H7 (cell line): ENCODE results near the gene CLTCL1. TPM values are rescaled to one million over a fixed set of nuclear protein-coding genes. Genes with fewer than 3 reads are reported as not detected.
"Not testable (repeated sequence)": the region's sequence is repeated elsewhere in the genome, so short reads cannot be mapped to it uniquely, and the experiment has no call there.

Experiments
- DNase-seq: peaks from one replicate; pipeline ENCODE4 v3.0.0; 2012
- H3K27me3 ChIP-seq: 2 replicates; pipeline ENCODE4 v1.6.0; 2011; ENCODE audit warnings: mild to moderate bottlenecking, low read length; ENCODE audit not compliant: control insufficient read depth, insufficient read depth
- H3K36me3 ChIP-seq: replicated peaks from 2 replicates; pipeline ENCODE4 v1.5.1; 2011; ENCODE audit warnings: low read length; ENCODE audit not compliant: control insufficient read depth, insufficient read depth
- H3K4me3 ChIP-seq: 2 replicates; pipeline ENCODE4 v1.5.1; 2011; ENCODE audit warnings: low read depth, mild to moderate bottlenecking, control low read depth, low read length, moderate library complexity; ENCODE audit not compliant: insufficient read depth
- total RNA-seq: library from RNA; depleted of rRNA; stranded (reverse); fragments of >200 nt; shearing (Covaris generic); gene quantifications from 2 replicates; pipeline ENCODE4 v1.2.3, GENCODE V29; 2014

CLTCL1 gene
- total RNA-seq, 1 experiment from 2014 or later: 10.3 TPM

GRCh38 chr22:19275919-19276600 is 15.5 kb downstream of the CLTCL1 start:
- Histone ChIP-seq H3K27me3 (no peaks in the 10 kb centered on the region), H3K4me3 (no peak overlapping the region), H3K36me3 (no peaks in the 10 kb centered on the region)
- DNase-seq: no peak

GRCh38 chr22:19275513-19275912 is 16.0 kb downstream of the CLTCL1 start:
- DNase-seq: no peak
- no peak overlapping the region for H3K4me3 ChIP-seq
- H3K27me3 ChIP-seq: no peaks in the 10 kb centered on the region
- no peaks in the 10 kb centered on the region for H3K36me3 ChIP-seq

DNA sequence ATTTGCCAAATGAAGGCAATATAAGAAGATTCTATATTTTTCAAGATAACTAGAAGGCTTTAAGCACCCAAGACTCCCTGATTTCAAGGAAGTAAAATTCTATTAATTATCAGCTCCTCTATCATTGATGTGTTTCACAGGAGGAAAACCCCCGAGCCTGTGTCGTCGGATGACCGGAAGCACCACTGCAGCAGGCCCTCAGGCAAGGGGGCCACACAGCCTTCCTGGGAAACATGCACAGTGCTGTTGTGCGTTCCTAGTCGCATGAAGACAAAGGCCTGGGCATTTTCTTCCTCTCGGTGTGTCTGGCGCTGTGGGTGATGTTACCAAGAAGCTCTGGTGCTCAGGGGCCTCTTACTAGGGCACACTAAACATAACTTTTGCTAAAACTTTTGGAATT is 16.4 kb downstream of the CLTCL1 start:
- Histone ChIP-seq H3K4me3 (no peak overlapping the region), H3K36me3 (no peaks in the 10 kb centered on the region), H3K27me3 (no peaks in the 10 kb centered on the region)
- DNase-seq: no peak

DNA sequence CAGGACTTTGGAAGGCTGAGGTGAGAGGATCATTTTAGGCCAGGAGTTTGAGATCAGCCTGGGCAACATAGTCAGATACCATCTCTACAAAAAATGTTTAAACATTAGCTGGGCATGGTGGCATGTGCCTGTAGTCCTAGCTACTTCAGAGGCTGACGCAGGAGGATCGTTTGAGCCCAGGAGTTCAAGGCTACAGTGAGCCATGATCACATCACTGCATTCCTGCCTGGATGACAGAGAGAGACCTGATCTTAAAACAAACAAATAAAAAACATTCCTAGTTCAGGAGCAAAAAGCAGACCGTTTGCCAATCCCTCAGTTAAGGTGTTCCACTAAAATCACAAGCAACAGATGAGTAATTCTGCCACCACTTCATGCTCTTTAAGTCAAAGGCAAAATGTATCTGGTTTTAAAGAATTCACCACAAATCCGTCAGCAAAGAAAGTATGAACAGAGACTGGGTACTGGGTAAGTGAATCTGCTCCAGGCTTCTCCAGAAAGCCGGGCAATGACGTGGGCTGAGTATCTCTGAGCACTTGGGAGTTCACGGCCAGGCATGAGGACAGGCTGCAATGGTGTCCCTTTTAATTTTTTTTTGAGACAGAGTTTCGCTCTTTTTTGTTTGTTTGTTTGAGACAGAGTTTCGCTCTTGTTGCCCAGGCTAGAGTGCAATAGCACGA is 19.5 kb downstream of the CLTCL1 start:
- no peaks in the 10 kb centered on the region for H3K36me3 ChIP-seq
- H3K27me3 ChIP-seq: no peaks in the 10 kb centered on the region
- H3K4me3 ChIP-seq: no peak overlapping the region
- no peak for DNase-seq

- Histone ChIP-seq H3K27me3 (no peaks in the 10 kb centered on the region), H3K36me3 (no peaks in the 10 kb centered on the region), H3K4me3 (no peak overlapping the region)
- no peak for DNase-seq
These were observed 20.2 kb downstream of the CLTCL1 start for GRCh38 chr22:19271273-19271855.

DNA sequence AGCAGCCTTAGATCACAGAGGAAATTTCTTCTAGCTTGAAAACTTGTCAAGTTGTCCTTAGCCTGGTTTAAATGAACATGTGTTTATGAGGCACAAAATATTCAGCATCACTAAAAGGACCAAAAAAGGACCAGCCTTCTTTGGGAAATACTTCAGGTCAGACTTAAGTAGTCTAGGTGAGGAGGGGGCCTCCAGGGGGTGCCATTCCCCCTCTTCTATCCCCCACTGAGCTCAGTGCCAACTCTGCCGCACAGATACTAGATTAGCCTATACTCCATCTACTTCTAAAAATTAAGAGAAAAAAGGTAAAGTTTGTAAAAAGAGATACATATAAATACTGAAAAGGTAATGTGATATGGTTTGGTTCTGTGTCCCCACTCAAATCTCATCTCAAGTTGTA is 20.6 kb downstream of the CLTCL1 start:
- DNase-seq: no peak
- Histone ChIP-seq H3K36me3 (no peaks in the 10 kb centered on the region), H3K27me3 (no peaks in the 10 kb centered on the region), H3K4me3 (no peak overlapping the region)

DNA sequence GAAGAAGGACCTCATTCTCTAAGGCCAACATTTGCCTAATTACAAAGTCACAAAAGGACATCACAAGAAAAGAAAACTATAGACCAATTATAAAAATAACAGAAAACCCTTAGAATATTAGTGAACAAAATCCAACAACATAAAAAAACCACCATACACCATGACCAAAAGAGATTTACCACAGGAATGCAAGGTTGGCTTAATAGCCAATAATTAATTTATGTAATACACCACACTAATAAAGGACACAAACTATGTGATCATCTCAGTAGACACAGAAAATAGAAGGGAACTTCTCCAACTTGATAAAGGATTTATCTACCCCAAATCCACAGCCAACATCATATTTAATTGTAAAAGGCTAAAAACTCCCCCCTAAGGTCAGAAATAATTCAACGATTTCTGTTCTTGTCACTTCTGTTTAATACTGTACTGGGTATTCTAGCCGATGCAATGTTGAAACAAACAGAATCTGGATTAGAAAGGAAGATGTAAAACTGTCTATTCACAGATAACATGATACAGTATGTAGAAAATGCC is 24.9 kb downstream of the CLTCL1 start:
- Histone ChIP-seq H3K4me3 (no peak overlapping the region), H3K27me3 (no peaks in the 10 kb centered on the region), H3K36me3 (no peaks in the 10 kb centered on the region)
- DNase-seq: no peak

- H3K36me3 ChIP-seq: no peaks in the 10 kb centered on the region
- no peaks in the 10 kb centered on the region for H3K27me3 ChIP-seq
- no peak for DNase-seq
- H3K4me3 ChIP-seq: no peak overlapping the region
These were observed 25.7 kb downstream of the CLTCL1 start for GRCh38 chr22:19265779-19266178.

GRCh38 chr22:19260804-19261203 is 30.7 kb downstream of the CLTCL1 start:
- Histone ChIP-seq H3K4me3 (no peak overlapping the region), H3K27me3 (no peaks in the 10 kb centered on the region), H3K36me3 (no peaks in the 10 kb centered on the region)
- DNase-seq: no peak

GRCh38 chr22:19260194-19260593 is 31.3 kb downstream of the CLTCL1 start:
- no peaks in the 10 kb centered on the region for H3K36me3 ChIP-seq
- no peak for DNase-seq
- H3K4me3 ChIP-seq: no peak overlapping the region
- no peaks in the 10 kb centered on the region for H3K27me3 ChIP-seq

DNA sequence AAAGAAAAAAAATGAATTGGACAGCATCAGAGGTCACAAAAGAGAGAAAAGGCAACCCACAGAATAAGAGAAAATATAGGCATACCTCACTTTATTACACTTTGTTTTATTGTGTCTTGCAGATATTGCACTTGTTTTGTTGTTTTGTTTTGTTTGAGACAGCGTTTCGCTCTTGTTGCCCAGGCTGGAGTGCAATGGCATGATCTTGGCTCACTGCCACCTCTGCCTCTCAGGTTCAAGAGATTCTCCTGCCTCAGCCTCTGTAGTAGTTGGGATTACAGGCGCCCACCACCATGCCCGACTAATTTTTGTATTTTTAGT is 32.6 kb downstream of the CLTCL1 start:
- not testable (repeated sequence) for H3K27me3 ChIP-seq, DNase-seq, H3K36me3 ChIP-seq, H3K4me3 ChIP-seq

DNA sequence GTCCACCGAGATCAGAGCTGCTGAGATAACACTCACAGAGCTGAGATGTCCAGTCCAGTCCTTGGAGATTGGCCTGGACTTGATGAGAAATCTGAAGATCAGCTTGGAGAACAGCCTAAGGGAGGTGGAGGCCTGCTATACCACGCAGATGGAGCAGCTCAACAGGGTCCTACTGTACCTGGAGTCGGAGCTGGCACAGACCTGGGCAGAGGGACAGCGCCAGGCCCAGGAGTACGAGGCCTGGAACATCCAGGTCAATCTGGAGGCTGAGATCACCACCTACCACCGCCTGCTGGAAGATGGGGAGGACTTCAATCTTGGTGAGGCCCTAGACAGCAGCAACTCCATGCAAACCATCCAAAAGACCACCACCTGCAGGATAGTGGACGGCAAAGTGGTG is 33.1 kb downstream of the CLTCL1 start:
- Histone ChIP-seq H3K36me3 (no peaks in the 10 kb centered on the region), H3K4me3 (no peak overlapping the region), H3K27me3 (no peaks in the 10 kb centered on the region)
- DNase-seq: no peak

GRCh38 chr22:19256362-19256761 is 35.2 kb downstream of the CLTCL1 start:
- not testable (repeated sequence) for DNase-seq, H3K27me3 ChIP-seq, H3K36me3 ChIP-seq, H3K4me3 ChIP-seq

- Histone ChIP-seq H3K36me3 (peaks cover 2% of the 10 kb centered on the region; the same call in 1 of the 2 replicates), H3K4me3 (no peak overlapping the region), H3K27me3 (no peaks in the 10 kb centered on the region)
- no peak for DNase-seq
These were observed 38.4 kb downstream of the CLTCL1 start for GRCh38 chr22:19253143-19253542.
